B cell (primary cell): Measurements from ENCODE around the gene ERCC1. TPM values are rescaled to one million over a fixed set of nuclear protein-coding genes. Genes with fewer than 3 reads are reported as not detected.
A peak's percentile ranks its signal among the peaks of the same experiment; 100 is the strongest.

Experiments
- ATAC-seq: fragments of 200-7000 bp; cut with Tn5 transposase; one replicate; pipeline ENCODE4 v1.10.0; 2021; ENCODE audit warnings: low read depth, mild to moderate bottlenecking, moderate number of reproducible peaks, moderate library complexity
- CTCF ChIA-PET: fragments of 350-600 bp; sonication (Branson Sonifier 250); formaldehyde crosslinking; loops from one replicate; lab custom pipeline; 2021; ENCODE audit warnings: antibody characterized with exemption, inconsistent platforms; lab: Charles Lee
- POLR2A ChIA-PET: fragments of 350-600 bp; sonication (Branson Sonifier 250); formaldehyde crosslinking; loops from one replicate; lab custom pipeline; 2021; ENCODE audit warnings: antibody characterized with exemption; lab: Charles Lee
- DNase-seq: peaks from one replicate; pipeline ENCODE4 v3.0.0; 2013
- H2AFZ ChIP-seq: 2 replicates; pipeline ENCODE4 v1.6.1; 2012; ENCODE audit warnings: mild to moderate bottlenecking, low read depth, low read length; ENCODE audit not compliant: insufficient read depth, poor library complexity, severe bottlenecking
- H3K27ac ChIP-seq, 2 donors: 1 replicate in 1 of 2; 2 replicates in 1 of 2; pipeline ENCODE4 v1.5.1; 2012 to 2013; ENCODE audit warnings: low read length in 2 of 2, mild to moderate bottlenecking in 2 of 2, moderate library complexity in 1 of 2
- H3K27me3 ChIP-seq, 4 experiments: fragments of 200-600 bp in 1 of 4; sonication (generic) in 1 of 4; replicated peaks in 1 of 4; 1 replicate in 2 of 4; 2 replicates in 2 of 4; pipeline versions ENCODE4 v1.6.1 to v1.7.0; 2013 to 2016; ENCODE audit warnings: low read length in 3 of 4, mild to moderate bottlenecking in 2 of 4, mixed read lengths in 1 of 4, moderate library complexity in 1 of 4; ENCODE audit not compliant: insufficient read depth in 4 of 4, control insufficient read depth in 3 of 4; ENCODE audit errors: control extremely low read depth in 1 of 4
- H3K36me3 ChIP-seq, 2 experiments: replicated peaks in 1 of 2; 1 replicate in 1 of 2; 2 replicates in 1 of 2; pipeline versions ENCODE4 v1.6.1 to v1.7.1; 2013; ENCODE audit warnings: low read length in 1 of 2; ENCODE audit not compliant: insufficient read depth in 2 of 2, control insufficient read depth in 1 of 2; ENCODE audit errors: control extremely low read depth in 1 of 2, extremely low read depth in 1 of 2
- H3K4me1 ChIP-seq, 2 donors: fragments of 200-600 bp in 1 of 2; sonication (generic) in 1 of 2; 1 replicate in 1 of 2; 2 replicates in 1 of 2; pipeline versions ENCODE4 v1.5.1 to v1.6.1; 2013 to 2017; ENCODE audit warnings: low read length in 2 of 2; ENCODE audit not compliant: control insufficient read depth in 2 of 2, insufficient read depth in 2 of 2
- H3K4me2 ChIP-seq: replicated peaks from 2 replicates; pipeline ENCODE3; 2012; ENCODE audit warnings: mild to moderate bottlenecking, low read depth, low read length; ENCODE audit not compliant: poor library complexity, severe bottlenecking
- H3K4me3 ChIP-seq, 5 experiments: fragments of 200-600 bp in 1 of 5; sonication (generic) in 1 of 5; 1 replicate in 3 of 5; 2 replicates in 2 of 5; pipeline versions ENCODE4 v1.5.1 to v1.7.0; 2011 to 2016; ENCODE audit warnings: low read length in 4 of 5, mild to moderate bottlenecking in 4 of 5, low read depth in 2 of 5, control low read depth in 1 of 5, moderate library complexity in 1 of 5; ENCODE audit not compliant: insufficient read depth in 1 of 5; ENCODE audit errors: control extremely low read depth in 1 of 5, extremely low read depth in 1 of 5
- H3K79me2 ChIP-seq: fragments of 200-600 bp; sonication (generic); one replicate; pipeline ENCODE4 v1.6.0; 2016; ENCODE audit warnings: low read length; ENCODE audit not compliant: control insufficient read depth, insufficient read depth
- H3K9ac ChIP-seq: fragments of 200-600 bp; sonication (generic); 2 replicates; pipeline ENCODE4 v1.6.1; 2017; ENCODE audit warnings: mild to moderate bottlenecking, low read length, moderate library complexity
- H3K9me3 ChIP-seq, 3 donors: one replicate each; pipeline versions ENCODE4 v1.6.1 to v1.7.1; 2013; ENCODE audit warnings: low read length in 2 of 3; ENCODE audit not compliant: control insufficient read depth in 2 of 3, insufficient read depth in 1 of 3; ENCODE audit errors: control extremely low read depth in 1 of 3
- H4K20me1 ChIP-seq: 2 replicates; pipeline ENCODE4 v1.6.0; 2012; ENCODE audit warnings: mild to moderate bottlenecking, low read length; ENCODE audit not compliant: insufficient read depth, control insufficient read depth, poor library complexity, severe bottlenecking
- H3K27ac Mint-ChIP-seq: one replicate; pipeline ENCODE4 v1.8.0; 2021; ENCODE audit warnings: mixed read lengths
- H3K27me3 Mint-ChIP-seq: one replicate; pipeline ENCODE4 v1.8.0; 2021; ENCODE audit warnings: mixed read lengths
- H3K4me1 Mint-ChIP-seq: one replicate; pipeline ENCODE4 v1.8.0; 2021; ENCODE audit warnings: mixed read lengths
- H3K4me3 Mint-ChIP-seq: one replicate; pipeline ENCODE4 v1.8.0; 2021; ENCODE audit warnings: mixed read lengths
- H3K9me3 Mint-ChIP-seq: one replicate; pipeline ENCODE4 v1.8.0; 2022; ENCODE audit warnings: mixed read lengths; ENCODE audit not compliant: insufficient read depth
- EZH2 ChIP-seq: IDR thresholded peaks from 2 replicates; pipeline ENCODE4 v1.6.1; 2012; ENCODE audit warnings: borderline replicate concordance, low read depth, mild to moderate bottlenecking, moderate library complexity, low read length; ENCODE audit not compliant: insufficient read depth, poor library complexity, severe bottlenecking
- WGBS: methylation state at CpG from one replicate; pipeline ENCODE4 v1.1.5; 2013; ENCODE audit warnings: missing lambda C conversion rate; ENCODE audit not compliant: insufficient coverage; 5-methylcytosine and 5-hydroxymethylcytosine counted together
- intact Hi-C: fragments of 100-400 bp; cut with micrococcal nuclease; formaldehyde crosslinking; loops from one replicate; pipeline ENCODE4 v1.10.0; 2022
- polyA plus RNA-seq: library from polyadenylated mRNA; depleted of rRNA; stranded (reverse); fragments of >200 nt; gene quantifications from 2 replicates; pipeline ENCODE4 v1.2.3, GENCODE V29; 2012
- total RNA-seq, 2 donors: library from RNA; stranded (reverse); fragments of 120-200 nt in 1 of 2; gene quantifications; 1 replicate in 1 of 2; 2 replicates in 1 of 2; pipeline versions ENCODE4 v1.2.3 to v1.2.4, GENCODE V29; 2013 to 2022
- TF ChIP-seq, protein P1 (sequence below): fragments of 200-600 bp; IDR thresholded peaks from one replicate; pipeline ENCODE4 v1.8.0; 2022; ENCODE audit warnings: antibody characterized with exemption, mild to moderate bottlenecking

ERCC1 gene
- total and polyA plus RNA-seq, 2 donors (not counting 1 experiment from before 2014, with no cell fraction given), result 75.7 to 81.9 TPM

DNA sequence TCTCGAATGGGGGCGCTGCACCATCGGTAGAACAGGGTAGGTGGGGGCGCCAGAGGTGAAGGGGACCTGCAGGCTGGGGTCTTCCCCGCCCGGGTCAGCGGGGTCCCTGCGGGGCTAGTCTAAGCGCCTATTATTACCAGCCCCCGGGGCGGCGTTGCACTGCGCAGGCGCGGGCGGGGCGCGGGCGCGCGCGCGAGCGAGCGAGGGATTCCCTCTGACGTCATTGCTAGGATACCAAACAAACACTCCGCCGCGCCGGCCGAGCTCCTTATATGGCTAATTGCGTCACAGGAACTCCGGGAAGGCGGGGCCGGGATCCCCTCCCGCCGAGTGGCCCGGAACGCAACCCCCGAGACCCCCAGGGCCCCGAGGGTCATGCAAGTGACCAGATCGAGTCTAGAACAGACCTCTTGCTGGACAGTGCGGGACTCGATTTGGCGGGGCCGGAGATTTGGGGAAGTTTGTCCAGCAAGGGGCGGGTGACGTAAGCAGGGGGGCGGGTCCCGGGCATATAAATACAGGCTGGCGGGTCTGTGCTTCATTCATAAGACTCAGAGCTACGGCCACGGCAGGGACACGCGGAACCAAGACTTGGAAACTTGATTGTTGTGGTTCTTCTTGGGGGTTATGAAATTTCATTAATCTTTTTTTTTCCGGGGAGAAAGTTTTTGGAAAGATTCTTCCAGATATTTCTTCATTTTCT, 43.9 kb upstream of the ERCC1 start, which contains the start of gene FOSB:
TSS of gene FOSB (plus strand) at position 541 of the 703 bp plus-strand sequence. CDS start 591 bp downstream, outside the sequence.
- Mint-ChIP-seq H3K4me3 (peak within 1 kb of the TSS; percentile 92), H3K27ac (peak within 1 kb of the TSS; percentile 95), H3K4me1 (peaks cover 45% of the 10 kb centered on the region), H3K9me3 (no peaks in the 10 kb centered on the region), H3K27me3 (peaks cover 13% of the 10 kb centered on the region)
- TF ChIP-seq, protein P1, sequence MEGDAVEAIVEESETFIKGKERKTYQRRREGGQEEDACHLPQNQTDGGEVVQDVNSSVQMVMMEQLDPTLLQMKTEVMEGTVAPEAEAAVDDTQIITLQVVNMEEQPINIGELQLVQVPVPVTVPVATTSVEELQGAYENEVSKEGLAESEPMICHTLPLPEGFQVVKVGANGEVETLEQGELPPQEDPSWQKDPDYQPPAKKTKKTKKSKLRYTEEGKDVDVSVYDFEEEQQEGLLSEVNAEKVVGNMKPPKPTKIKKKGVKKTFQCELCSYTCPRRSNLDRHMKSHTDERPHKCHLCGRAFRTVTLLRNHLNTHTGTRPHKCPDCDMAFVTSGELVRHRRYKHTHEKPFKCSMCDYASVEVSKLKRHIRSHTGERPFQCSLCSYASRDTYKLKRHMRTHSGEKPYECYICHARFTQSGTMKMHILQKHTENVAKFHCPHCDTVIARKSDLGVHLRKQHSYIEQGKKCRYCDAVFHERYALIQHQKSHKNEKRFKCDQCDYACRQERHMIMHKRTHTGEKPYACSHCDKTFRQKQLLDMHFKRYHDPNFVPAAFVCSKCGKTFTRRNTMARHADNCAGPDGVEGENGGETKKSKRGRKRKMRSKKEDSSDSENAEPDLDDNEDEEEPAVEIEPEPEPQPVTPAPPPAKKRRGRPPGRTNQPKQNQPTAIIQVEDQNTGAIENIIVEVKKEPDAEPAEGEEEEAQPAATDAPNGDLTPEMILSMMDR, result no peak
- TF ChIP-seq EZH2, result no peak
- peak within 1 kb of the TSS; percentile 99 for H3K9ac ChIP-seq
- ATAC-seq (peak; percentile 31), DNase-seq (peak; percentile 99)
- POLR2A ChIA-PET, result interaction anchor here (0.6 to 4.2 kb wide), 13 partner anchors 10 to 1714 kb away, joined by 3 to 45 read pairs (median 6); partner anchors contain the start of genes ERCC1, QPCTL and SNRPD2
- H3K27ac ChIP-seq, result peak within 1 kb of the TSS; percentile 96 to 100
- peak within 1 kb of the TSS; percentile 93 for H3K4me2 ChIP-seq
- peak within 1 kb of the TSS; percentile 86 for H2AFZ ChIP-seq
- peaks cover 33 to 52% of the 10 kb centered on the region in 2 donors for H3K4me1 ChIP-seq
- WGBS, result under 1% methylated on average over 50 of the region's 56 CpGs
- intact Hi-C loops, result loop anchor here (1.0 to 2.0 kb wide), 3 partner anchors 16 to 24 kb away; no protein-coding TSS in a partner anchor
- no peaks in the 10 kb centered on the region for H3K9me3 ChIP-seq
- peaks cover 45% of the 10 kb centered on the region for H4K20me1 ChIP-seq
- no peaks in the 10 kb centered on the region for H3K79me2 ChIP-seq
- H3K27me3 ChIP-seq, result peaks cover 0 to 20% (median 9%) of the 10 kb centered on the region in 4 experiments
- H3K4me3 ChIP-seq, result peak within 1 kb of the TSS; percentile 68 to 100 (median 95)
- CTCF ChIA-PET, result interaction anchor here (0.8 to 7.3 kb wide), 9 partner anchors 9 to 174 kb away, joined by 3 to 98 read pairs (median 7); no protein-coding TSS in a partner anchor
- H3K36me3 ChIP-seq, result no peaks in the 10 kb centered on the region
